HG02623 (cell line): Measurements from ENCODE around the gene MB.
"Not testable (repeated sequence)": the region's sequence is repeated elsewhere in the genome, so short reads cannot be mapped to it uniquely, and the experiment has no call there.

ENCODE experiments used
- ATAC-seq: cut with Tn5 transposase; IDR thresholded peaks from one replicate; pipeline ENCODE4 v1.9.1; 2021; ENCODE audit warnings: moderate library complexity; ENCODE audit not compliant: unreplicated experiment

Gene MB

DNA sequence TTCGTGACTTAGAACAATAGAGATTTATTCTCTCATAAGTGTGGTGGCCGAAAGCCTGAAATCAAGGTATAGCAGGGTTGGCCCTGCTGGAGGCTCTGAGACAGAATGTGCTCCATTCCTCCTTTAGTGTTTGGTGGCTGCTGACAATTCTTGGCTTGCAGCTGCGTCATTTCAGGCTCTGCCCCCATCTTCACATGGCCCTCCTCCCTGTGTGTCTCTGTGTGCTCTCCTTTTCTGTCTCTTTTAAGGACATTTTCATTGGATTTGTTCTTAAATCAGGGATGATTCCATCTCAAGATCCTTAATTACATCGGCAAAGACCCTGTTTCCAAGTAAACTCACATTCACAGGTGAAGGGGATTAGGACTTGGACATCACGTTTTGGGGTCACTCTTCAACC, 20.9 kb upstream of the MB start:
- no peak for ATAC-seq

DNA sequence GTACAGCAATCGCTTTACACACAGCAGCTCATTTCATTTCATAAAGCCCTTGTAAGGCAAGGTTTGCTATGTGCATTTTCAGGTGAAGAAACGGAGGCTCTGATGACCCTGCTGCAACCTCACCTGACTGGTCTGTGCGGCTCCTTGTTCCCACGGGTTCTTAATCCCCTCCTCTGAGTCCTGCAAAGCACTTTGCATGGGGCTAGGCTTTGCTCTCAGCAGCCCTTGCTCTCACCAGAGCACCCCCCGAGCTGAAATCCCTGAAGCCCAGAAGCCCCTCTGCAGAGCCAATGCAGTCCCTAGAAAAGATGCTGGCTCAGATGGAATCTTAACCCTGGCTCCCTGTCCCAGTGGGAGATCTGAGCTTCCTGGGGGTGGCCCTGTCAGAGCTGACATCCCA, 20.1 kb upstream of the MB start:
- no peak for ATAC-seq

DNA sequence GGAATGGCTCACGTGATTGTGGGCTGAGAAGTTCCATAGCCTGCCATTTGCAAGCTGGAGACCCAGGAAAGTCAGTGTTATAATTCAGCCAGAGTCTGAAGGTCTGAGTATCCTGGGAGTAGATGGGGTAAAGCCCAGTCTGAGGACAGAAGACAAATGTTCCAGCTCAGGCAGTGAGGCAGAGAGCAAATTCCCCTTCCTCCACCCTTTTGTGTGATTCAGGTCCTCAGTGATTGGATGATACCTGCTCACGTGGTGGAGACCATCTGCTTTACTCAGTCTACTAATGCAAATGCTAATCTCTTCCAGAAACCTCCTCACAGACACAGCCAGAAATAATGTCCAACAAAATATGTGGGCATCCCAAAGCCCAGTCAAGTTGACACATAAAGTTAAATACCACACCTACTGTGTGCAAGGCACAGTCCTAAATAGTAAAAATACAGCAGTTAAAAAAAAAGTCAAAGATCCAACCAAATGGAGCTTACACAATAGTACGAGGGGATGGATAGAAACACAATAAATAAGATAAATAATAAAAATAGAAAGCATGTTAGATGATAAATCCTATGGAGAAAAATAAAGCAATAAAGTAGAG, 17.9 kb upstream of the MB start:
- no peak for ATAC-seq

DNA sequence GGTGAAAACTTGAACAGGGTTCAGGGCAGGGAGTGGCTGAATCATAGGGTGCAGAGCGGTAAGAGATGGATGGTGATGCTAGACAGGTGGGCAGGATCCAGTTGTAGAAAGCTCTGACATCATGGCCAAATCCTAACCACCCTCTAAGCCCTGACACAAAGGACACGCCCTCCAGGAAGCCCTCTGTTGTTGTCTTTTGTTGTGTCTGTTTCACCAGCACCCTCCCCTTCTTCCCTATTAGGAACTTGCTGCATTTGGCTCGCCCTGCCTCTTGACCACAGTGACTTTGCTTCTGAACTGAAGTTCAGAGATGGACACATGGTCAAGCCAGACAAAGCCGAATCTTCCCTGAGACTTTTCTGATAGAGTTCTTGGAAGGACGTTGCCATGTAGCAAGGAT, 16.9 kb upstream of the MB start:
- ATAC-seq = no peak

DNA sequence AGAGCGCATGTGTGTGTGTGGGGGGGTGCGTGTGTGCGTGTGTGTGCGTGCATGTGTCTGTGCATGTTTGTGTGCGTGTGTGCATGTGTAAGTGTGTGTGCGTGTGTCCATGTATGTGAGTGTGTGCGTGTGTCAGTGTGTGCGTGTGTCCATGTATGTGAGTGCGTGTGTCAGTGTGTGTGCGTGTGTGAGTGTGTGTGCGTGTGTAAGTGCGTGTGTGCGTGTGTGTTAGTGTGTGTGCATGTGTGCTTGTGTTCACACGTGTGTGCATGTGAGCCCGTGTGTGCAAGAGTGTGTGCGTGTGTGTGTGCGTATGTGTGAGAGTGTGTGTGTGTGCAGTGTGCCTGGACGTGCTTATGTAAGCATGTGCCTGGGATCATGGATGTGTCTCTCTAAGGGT, 16.4 kb upstream of the MB start:
- no peak for ATAC-seq

DNA sequence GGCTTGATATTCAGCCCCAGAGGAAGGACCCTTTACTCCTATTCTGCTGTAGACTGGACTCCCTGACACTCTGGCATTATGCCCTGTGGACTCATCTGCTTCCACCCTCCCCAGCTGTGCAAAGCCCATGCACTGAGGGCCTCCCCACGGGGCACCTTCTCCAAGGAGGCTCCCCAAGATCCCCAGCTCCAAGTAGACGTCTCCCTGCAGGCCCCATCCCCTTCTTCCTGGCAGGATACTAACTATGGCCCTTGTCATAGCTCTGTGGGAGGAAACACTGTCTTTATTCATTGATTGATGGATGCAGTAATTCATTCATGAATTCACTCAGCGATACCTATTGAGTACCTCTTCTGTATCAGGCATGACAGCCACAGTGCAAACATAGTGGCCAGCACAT, 15.8 kb upstream of the MB start:
- no peak for ATAC-seq

DNA sequence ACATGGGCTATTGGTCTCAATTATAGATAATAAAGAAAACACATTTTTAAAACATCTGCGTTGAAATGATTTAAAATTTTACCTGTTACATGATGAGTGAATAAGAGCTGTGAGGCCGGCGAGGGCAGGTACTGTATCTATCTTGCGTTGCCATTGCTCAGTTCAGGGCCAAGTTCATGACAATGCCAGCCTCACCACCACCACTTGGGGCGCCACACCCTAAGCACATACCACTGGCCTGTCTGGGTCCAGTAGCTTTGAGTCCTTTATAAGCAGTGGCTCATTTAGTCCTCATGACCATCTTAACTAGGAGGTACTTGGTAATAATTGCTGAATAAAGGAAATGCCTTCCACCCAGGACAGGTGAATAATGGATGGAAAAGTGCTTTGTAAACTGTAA, 14.5 kb upstream of the MB start:
- no peak for ATAC-seq

DNA sequence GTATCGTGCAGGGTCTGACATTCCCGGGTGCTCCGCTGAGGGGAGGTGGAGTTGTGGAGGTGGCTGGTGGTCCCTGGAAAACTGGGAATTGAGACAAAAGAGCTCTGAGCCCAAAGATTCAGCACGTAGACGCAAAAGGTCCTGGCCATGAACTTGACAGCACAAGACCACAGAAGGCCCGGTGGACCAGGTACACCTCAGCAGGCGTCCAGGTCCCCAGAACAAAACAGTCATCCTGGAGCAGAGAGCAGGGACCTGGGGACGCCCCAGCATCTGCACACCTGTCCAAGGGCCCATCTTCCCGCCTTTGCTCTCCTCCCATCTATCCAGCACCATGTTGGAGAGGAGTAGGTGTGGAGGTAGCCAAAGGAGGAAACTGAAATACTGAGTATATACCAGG, 13.8 kb upstream of the MB start:
- ATAC-seq = no peak

DNA sequence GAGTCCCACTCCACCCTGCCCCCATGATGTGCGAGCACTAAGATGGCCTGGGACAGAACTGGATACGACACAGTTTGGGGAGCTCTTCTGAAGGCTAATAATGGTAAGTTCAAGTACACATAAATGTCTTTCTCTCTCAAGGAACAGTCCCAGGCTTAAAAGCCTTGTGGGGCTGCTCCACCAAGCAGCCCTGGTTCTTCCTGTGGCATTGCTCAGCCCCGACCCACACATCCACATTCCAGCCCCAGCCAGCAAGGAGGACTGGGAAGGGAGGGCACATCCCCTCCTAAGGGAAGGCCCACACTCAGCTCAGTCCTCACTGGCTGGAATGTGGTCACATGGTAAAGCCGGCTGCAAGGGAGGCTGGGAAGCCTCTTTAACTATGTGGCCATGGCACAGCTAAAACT, 13.3 kb upstream of the MB start:
- ATAC-seq = no peak

DNA sequence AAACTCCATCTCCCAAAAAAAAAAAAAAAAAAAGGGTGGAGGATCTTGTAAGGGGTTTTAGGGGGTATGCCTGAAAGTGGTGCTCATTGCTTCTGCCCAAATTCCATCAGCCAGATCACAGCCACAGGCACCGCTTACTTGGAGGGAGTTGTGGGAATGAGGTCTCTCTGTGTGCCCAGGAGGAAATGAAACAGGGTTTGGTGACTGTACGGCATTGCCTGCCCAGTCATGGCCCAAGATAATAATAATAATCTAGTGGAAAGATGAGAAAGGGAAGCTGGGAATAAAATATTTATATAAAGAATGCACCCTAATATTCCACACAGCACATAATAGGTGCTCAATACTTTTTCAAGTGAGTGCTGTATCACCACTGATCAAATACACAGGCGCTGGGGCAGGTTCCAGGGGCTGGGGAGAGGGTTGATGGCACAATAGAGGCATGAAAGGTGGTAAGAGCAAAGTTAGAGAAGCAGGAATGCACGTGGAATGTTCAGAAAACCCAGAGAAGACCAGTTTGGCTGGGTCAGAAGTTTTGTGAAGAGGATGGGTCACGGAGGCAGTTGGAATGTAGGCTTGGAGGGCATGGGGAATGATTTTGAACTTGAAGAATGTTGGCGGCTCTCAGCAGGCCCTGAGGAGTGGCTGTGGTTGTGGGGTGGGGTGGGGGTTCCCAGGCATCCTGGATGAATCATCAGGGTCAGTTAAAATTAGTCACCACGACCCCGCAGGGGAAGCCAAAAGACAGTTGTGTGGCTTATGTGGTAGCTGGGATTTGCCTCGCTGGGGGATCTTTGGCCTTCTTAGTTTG, 12.5 kb upstream of the MB start:
- no peak for ATAC-seq

DNA sequence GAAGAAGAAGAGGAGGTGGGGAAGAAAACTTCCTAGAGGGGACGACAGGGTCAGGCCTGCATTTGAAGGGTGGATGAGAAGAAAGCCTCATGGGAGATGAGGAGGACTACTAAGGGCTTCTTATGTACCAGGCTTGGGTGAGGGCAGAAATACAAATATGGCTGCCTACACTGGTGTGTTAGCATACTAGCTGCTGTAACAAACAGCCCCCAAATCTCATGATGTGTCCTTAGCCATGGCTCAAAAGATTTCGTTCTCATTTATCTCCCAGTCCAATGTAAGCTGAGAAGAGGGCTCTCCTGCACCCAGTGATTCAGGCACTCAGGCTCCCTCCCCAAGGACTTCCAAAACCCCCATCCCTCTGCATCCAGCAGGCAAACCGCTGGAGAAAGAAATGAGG, 11.6 kb upstream of the MB start:
- no peak for ATAC-seq

DNA sequence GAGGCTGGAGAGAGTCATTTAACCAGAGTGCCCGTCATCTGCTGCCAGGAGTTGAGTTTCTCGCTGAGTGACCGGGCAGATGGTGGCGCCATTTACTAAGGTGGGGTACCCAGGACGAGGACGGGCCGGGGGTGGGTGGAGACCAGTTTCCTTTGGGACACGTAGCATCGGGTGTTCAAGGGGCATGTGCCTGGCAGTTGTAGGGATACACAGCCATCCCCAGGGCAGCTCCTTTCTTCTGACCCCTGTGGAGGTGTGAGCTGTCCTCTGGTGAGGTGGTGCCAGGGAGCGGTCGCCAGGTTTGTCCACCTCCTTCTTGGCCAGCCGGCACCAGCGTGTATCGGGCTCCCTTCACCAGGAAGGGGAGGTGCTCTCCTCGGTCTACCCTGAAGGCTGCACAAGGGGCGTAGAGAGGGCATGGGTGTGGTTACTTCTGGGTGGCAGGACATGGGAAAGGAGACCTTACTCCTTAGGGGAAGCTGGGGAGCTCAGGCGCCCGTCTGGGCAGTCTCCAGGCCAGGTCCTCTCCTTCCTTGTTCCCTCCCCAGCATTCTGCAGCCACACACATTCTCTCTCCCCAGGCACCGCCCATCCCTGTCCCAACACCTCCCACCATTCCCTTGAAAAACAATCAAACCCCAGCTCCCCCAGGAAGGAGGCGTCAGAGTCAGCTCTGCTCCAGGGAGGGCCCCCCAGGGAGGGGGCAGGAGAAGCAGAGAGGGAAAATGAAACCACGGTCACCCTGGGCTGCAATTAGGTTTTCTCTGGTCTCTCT, 10.3 kb upstream of the MB start:
- no peak for ATAC-seq

DNA sequence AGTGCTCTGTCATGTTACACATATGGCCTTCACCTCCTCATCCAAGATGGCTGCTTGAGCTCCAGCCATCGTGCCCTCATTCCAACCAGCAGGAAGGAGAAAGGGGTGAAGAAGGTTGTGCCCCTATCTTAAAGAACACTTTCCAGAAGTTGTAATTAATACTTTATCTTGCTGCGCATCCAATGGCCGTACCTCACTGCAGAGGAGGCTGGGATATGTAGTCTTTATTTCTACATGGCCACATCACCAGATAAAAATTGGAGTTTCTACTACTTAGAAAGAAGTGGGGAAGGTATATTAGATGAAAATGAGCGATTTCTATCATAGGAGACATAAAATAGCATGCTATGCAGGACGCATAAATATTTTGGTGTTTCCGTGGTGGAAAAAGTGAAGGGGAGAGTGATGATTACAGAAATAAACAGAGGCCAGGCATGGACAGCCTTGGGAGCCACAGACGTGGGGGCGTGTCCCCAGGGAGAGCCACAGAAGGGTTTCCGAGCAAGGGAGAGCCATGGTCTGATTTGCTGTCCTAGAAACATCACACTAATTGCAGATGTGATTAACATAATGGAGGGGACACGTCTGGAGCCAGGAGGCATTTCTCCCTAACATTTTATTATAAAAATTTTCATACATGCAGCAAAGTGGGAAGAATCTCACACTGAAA, 8.8 kb upstream of the MB start:
- no peak for ATAC-seq

DNA sequence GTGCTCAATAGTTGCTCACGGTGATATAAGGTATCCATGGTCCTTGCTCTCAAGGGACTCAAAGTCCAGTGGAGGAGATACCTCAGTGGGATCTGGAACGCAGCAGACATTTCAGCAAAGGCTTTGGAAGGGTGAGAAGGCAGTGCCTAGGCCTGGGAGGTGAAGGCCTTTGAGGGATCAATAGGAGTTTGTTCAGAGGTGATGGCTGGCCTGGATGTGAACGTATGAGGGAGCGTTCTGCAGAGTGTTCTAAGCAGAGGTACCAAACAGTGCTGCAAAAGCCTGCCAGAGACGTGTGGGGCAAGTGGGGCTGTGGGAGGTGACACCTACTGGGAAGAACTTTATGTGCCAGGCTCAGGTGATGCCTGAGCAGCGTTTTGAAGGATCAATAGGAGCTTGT, 7.4 kb upstream of the MB start:
- ATAC-seq = no peak

DNA sequence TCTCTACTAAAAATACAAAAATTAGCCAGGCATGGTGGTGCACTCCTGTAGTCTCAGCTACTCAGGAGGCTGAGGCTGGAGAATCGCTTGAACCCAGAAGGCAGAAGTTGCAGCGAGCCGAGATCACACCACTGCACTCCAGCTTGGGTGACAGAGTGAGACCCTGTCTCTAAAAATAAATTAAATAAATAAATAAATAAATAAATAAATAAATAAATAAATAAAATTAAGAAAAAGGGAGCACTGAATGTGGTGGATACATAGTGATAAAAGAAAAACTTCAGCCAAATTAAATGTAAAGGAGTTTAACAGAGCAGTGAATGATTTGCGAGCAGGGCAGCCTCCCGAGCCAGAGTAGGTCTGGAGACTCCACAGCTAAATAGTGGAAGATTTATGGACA, 6.8 kb upstream of the MB start:
- not testable (repeated sequence) for ATAC-seq

DNA sequence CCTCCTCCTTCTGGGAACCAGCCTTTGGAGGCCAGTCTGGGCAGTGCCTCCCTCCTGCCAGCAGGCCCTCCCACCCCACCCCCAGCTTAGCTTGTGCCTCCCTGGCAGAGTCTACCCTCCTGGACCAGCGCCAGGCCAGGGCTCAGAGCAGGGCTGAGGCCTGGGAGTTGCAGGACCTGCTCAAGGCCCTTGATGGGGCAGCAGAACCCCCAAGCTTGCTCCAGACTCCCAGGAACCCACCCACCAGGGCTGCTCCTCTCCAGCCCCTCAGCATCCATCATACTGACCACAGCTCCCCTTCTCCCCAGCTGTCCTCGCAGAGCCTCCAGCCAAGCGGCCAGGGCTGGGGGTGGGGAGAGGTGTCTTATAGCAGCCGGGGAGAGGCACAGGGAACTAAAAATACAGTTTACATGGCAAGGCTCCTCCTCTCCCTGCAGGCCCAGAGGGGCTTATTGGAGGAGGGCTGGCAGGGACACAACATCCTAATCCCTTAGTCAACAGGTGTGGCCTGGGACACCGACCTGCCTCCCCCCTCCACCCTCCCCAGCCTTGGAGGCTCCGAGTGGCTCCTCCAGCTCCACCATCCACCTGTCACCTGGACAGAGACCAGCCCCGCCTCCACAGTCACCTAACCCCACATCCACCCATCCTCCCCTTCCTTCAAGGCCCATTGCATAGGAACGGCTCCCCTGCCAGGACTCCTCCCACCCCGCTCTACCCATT, 5.2 kb upstream of the MB start:
- ATAC-seq = no peak

DNA sequence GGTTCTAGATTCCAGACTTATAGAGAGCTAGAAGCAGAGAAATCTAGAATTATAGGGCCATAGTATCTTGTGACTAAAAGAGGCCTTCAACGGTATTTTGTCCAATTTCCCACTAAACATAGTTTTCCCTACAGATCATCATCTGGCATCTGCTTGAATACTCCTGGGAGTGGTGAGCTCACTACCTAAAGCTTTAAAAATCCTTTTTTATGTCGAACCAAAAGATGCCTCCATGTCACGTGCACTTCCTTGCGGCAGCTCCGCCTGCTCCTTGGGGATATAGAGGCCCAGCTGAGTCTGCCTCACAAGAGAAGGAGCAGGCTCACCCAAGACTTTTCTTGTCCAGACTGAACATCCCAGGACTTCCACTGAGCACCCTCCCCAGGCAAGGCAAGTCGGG, 4.3 kb upstream of the MB start:
- no peak for ATAC-seq

DNA sequence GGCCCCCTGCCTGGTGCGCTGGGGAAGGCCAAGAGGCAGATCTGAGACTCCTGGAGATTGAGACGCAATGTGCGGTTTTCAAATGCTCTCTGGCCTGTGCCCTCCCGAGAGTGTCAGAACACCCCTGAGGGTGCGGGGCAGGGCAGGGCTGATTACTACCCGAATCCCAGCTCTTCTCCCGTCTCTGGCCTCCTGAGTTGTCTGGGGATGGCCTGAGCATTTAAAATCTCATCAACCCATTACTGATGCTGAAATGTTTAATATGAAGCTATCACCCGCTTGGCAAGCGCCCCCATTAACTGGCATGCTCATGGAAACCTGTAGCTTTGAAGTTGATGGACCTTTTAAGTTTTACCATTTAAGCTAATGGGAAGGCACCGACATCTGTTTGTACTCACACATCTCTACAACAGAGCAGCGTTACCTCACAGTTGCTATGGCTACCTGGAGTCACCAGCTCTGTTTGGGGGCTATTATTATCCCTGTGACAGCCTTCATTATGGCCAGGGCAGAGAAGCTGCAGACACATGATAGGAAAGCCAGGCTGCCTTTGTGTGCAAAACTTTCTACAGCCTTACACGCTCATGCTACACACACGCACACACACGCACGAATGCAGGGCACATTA, 3.6 kb upstream of the MB start:
- no peak for ATAC-seq

DNA sequence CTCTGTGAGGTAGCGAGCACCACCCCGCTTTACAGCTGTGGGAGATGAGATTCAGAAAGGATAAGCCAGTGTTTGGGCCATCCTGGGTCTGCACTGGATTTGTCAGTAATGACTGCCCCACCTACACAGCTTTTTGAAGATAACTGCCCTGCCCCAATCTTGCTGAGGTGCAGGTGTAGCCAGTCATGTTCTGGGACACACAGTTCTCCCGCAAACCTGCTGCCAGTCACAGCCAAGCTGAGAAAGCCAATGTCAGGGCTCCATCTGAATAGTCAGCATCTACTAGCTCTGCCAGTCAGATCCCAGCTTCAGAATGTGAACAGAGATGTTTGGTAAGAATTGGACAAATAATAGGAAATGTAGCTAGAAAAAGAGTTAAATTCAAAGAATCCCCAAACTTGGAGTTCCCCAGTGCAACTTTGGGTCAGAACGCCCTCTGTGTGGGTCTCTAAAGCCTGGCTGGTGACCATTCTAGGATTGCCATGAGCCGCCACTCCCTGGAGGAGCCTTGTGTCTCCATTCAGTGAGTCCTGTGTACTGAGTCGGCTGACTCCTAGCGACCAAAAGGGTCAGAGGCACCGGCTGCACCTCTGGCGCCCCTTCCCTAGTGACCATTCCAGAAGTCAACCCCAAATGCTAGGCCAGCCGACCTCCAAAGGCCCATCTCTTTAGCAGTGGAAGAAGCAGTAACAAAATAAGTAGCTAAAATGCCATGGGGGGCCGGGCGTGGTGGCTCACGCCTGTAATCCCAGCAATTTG, 2.4 kb upstream of the MB start:
- ATAC-seq = no peak
